Type B pancreatic cell (in vitro differentiated cells): ENCODE measurements around the gene ZNF423. TPM values are rescaled to one million over a fixed set of nuclear protein-coding genes. Genes with fewer than 3 reads are reported as not detected.

Experiments
- DNase-seq: peaks from one replicate; pipeline ENCODE4 v3.0.0; 2021; ENCODE audit warnings: mixed read lengths; ENCODE audit not compliant: unreplicated experiment; ENCODE audit errors: extremely low spot score
- H3K27ac Mint-ChIP-seq: 2 replicates; pipeline ENCODE4 v1.8.0; 2021; ENCODE audit warnings: mild to moderate bottlenecking, mixed read lengths
- H3K27me3 Mint-ChIP-seq: 2 replicates; pipeline ENCODE4 v1.8.0; 2021; ENCODE audit warnings: mixed read lengths
- H3K36me3 Mint-ChIP-seq: 2 replicates; pipeline ENCODE4 v1.8.0; 2021; ENCODE audit warnings: mixed read lengths
- H3K4me1 Mint-ChIP-seq: one replicate; pipeline ENCODE4 v1.8.0; 2021; ENCODE audit warnings: mixed read lengths; ENCODE audit not compliant: unreplicated experiment
- H3K4me3 Mint-ChIP-seq: 2 replicates; pipeline ENCODE4 v1.8.0; 2021; ENCODE audit warnings: mild to moderate bottlenecking, mixed read lengths
- H3K9me3 Mint-ChIP-seq: 2 replicates; pipeline ENCODE4 v1.8.0; 2021; ENCODE audit warnings: mixed read lengths
- CTCF ChIP-seq: fragments of 200-600 bp; sonication (generic); conservative IDR thresholded peaks from 2 replicates; pipeline ENCODE4 v1.5.0; 2021; ENCODE audit warnings: antibody characterized with exemption, mild to moderate bottlenecking
- total RNA-seq: library from RNA; stranded (reverse); gene quantifications from 2 replicates; pipeline ENCODE4 v1.2.1, GENCODE V29; 2021; ENCODE audit warnings: low replicate concordance

The ZNF423 gene
- total RNA-seq, 1 donor from 2014 or later, result 72.6 TPM

- H3K4me3 Mint-ChIP-seq, result no peak overlapping the region
Measured at GRCh38 chr16:49800441-49800840, 55.5 kb downstream of the ZNF423 start.

GRCh38 chr16:49799172-49799571 is 56.7 kb downstream of the ZNF423 start:
- DNase-seq, result no peak
- peaks cover 26% of the 10 kb centered on the region for H3K4me1 Mint-ChIP-seq
- H3K9me3 Mint-ChIP-seq, result no peaks in the 10 kb centered on the region
- H3K27ac Mint-ChIP-seq, result no peak overlapping the region
- H3K27me3 Mint-ChIP-seq, result no peaks in the 10 kb centered on the region
- H3K4me3 Mint-ChIP-seq, result no peak overlapping the region
- H3K36me3 Mint-ChIP-seq, result no peaks in the 10 kb centered on the region
- TF ChIP-seq CTCF, result no peak

More at GRCh38 chr16:49800441-49800840, 55.5 kb downstream of the ZNF423 start:
- H3K27ac Mint-ChIP-seq, result no peak overlapping the region
- H3K4me1 Mint-ChIP-seq, result peaks cover 22% of the 10 kb centered on the region
- no peaks in the 10 kb centered on the region for H3K36me3 Mint-ChIP-seq
- no peak for DNase-seq
- H3K27me3 Mint-ChIP-seq, result no peaks in the 10 kb centered on the region
- no peaks in the 10 kb centered on the region for H3K9me3 Mint-ChIP-seq
- no peak for TF ChIP-seq CTCF

DNA sequence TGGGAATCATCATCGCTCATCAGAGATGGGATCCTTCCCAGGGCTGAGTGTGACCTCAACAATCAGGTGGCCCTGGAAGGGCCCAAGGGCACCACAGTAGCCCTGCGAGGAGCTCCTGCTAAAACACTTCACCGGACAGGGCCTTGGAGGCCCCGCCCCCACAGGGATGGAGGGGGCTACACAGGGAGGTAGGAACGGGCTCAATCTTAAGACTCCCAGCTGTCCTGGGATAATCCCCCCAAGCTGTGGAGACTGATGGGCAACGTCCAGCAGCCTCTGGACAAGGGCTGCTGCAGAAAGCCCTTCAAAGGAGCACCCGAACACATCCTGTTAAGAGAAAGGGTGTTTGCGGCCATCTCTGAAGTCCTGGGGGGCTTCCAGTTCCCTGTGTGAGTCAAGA is 60.4 kb downstream of the ZNF423 start:
- Mint-ChIP-seq H3K36me3 (no peaks in the 10 kb centered on the region), H3K9me3 (no peaks in the 10 kb centered on the region), H3K4me1 (peaks cover 35% of the 10 kb centered on the region)

DNA sequence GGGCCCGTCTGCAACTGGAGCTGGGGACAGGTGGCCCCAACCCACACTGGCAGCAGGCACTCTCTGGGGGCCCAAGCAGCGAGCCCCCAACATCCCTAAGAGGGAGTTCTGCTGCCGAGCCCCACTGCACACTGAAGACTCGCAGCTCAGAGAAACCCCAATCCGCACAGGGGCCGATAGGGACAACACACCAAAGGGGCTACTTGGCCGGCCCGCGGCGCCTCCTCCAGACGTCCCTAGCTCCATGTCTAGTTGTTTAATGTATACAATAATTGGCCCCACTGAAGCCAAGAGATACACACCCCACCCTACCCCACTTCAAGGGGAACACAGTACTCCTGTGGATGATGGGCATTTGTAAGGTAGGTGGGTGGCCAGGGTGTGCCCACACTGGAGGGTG is 62.7 kb downstream of the ZNF423 start:
- TF ChIP-seq CTCF, result no peak
- no peak overlapping the region for H3K4me3 Mint-ChIP-seq
- H3K36me3 Mint-ChIP-seq, result peaks cover 5% of the 10 kb centered on the region
- H3K27ac Mint-ChIP-seq, result no peak overlapping the region
- no peak for DNase-seq
- H3K27me3 Mint-ChIP-seq, result no peaks in the 10 kb centered on the region
- no peaks in the 10 kb centered on the region for H3K9me3 Mint-ChIP-seq
- peaks cover 36% of the 10 kb centered on the region for H3K4me1 Mint-ChIP-seq

More for the DNA sequence above, 60.4 kb downstream of the ZNF423 start:
- Mint-ChIP-seq H3K27me3 (no peaks in the 10 kb centered on the region), H3K27ac (no peak overlapping the region), H3K4me3 (no peak overlapping the region)
- no peak for TF ChIP-seq CTCF
- no peak for DNase-seq

GRCh38 chr16:49789616-49790015 is 66.3 kb downstream of the ZNF423 start:
- no peak for TF ChIP-seq CTCF
- no peaks in the 10 kb centered on the region for H3K27me3 Mint-ChIP-seq
- DNase-seq, result no peak
- peak overlapping the region; percentile 46 for H3K27ac Mint-ChIP-seq
- H3K9me3 Mint-ChIP-seq, result no peaks in the 10 kb centered on the region
- H3K4me1 Mint-ChIP-seq, result peaks cover 26% of the 10 kb centered on the region
- H3K4me3 Mint-ChIP-seq, result peak overlapping the region; percentile 49
- peaks cover 5% of the 10 kb centered on the region for H3K36me3 Mint-ChIP-seq

DNA sequence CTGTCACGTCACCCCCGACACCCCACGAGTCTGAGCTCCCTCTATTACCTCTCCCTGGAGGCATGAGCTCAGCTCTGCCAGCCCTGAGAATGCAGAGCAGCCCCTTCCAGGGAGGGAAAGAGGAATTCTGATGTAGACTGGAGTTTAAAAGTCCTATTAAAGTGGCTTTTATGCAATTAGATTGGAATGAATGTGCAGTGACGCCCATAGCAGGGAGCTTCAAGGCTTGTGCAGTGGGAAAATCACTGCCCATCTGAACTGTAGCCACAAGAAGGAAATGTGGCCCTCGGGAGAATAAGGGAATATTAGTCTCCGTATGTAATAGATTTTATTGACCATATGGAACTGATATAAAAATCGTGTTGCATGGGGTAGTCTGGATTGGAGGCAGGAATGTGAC is 66.9 kb downstream of the ZNF423 start:
- Mint-ChIP-seq H3K27ac (peak overlapping the region; percentile 46), H3K9me3 (no peaks in the 10 kb centered on the region), H3K4me3 (peak overlapping the region; percentile 29), H3K27me3 (no peaks in the 10 kb centered on the region), H3K36me3 (peaks cover 5% of the 10 kb centered on the region), H3K4me1 (peaks cover 22% of the 10 kb centered on the region)
- no peak for TF ChIP-seq CTCF
- DNase-seq, result no peak
